Raji (cell line): Measurements from ENCODE around the gene C1orf198.

Experiments used
- POLR2A ChIP-seq: IDR thresholded peaks from 2 replicates; pipeline ENCODE4 v1.6.1; 2011; ENCODE audit warnings: low read depth, low read length, control low read depth; ENCODE audit not compliant: insufficient read depth

Gene C1orf198

DNA sequence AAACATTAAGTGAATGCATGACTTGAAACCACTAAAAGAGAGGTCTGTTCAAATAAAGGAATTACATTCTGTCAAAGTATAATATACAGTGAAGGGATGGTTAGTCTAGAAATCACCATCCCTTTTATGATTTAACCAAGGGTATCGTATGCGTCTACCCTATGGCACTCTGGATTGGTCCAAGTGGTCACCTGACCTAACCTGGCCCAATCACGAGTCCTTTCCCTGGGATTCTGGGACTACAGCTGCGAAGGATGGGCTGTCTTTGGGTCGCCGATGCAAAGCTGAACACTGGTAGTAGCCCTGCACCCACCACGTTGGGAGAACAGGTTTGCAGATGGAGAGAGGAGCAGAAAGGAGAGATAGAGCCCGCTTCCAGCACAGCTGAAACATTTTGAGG, 30.4 kb upstream of the C1orf198 start:
- TF ChIP-seq POLR2A, result no peak

DNA sequence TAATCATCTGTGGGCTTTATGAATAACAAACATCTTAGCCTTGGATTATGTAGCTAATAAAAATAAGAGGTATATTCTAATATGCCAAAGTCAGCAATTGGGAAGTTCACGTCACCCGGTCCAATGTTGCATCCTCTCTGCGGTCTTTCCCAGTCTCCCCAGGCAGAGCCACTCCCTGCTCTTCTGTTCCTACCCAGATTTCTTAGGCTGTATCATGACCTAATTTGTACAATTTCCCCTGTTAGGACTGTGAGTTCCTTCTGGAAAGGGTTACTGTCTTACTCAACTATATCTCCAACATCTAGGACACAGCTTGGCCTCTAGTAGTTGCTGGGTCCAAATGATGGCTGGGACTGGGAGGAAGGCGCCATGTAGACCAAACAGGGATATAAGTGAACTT, 29.8 kb upstream of the C1orf198 start:
- TF ChIP-seq POLR2A, result no peak

GRCh38 chr1:230896779-230897178, 28.5 kb upstream of the C1orf198 start:
- TF ChIP-seq POLR2A, result no peak

DNA sequence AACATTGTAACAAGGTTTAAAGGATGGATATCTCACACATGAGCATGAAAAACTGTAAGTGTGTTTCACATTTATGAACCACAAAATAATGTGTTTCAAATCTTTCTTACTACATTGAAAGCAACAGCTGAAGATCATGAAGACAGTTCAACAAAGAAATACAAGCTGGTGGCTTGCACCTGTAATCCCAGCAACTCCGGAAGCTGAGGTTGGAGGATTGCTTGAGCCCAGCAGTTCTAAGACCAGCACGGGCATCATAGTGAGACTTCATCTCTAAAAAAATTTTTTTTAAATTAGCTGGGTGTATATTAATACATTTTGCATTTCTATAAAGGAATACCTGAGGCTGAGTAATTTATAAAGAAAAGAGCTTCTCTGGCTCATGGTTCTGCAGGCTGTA, 27.1 kb upstream of the C1orf198 start:
- TF ChIP-seq POLR2A, result no peak

DNA sequence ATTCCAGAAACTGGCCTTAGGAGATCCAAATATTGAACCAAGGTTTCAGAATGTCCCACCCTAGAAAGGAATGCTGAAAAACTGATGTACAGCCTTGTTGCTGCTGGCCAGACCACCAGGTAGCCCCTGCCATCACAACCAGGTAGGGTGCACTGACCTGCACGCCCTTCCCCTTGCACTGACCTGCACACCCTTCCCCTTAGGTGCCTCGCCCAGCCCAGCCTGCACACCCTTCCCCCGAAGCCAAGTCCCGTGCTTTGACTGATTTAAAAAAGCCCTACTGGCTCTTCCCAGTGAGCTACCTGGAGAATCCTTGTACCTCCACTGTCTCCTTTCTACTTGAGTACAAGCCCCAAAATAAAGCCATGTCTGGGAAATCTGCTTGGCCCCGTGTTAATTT, 26.3 kb upstream of the C1orf198 start:
- TF ChIP-seq POLR2A, result no peak

DNA sequence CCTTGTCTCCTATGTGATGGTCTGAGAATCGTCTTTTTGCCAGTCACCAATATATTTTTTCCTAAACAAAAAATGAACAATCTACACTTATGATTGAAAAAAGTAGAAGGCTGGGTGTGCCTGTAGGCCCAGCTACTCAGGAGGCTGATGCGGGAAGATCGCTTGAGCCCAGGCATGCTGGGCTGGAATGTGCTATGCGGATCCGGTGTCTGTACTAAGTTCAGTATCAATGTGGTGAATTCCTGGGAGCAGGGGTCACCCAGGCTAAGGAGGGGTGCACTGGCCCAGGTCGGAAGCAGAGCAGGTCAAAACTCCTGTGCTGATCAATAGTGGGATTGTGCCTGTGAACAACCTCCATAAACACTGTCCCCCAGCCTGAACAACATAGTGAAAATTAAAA, 25.7 kb upstream of the C1orf198 start:
- TF ChIP-seq POLR2A, result no peak

DNA sequence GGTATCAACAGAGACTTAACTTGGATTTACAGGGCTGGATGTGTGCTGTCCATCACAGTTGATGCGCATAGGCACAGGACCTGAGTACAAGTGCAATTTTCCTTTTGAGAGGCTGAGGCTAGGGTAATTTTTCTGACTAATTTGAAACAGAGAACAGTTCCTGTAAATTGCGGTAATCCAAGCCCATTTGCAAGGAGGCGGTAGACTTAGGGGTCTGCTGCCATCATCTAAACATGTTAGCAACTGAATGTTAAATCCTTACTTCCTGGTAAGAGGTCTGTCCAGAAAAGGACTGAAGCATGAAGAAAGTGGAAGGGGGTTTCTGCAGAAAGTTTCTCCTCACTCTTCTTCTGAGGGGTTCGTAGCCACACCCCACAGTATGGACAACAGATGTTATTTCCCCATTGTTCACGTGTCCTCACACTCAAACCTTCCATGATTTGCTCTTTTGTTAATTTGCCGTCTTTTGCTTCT, 23.7 kb upstream of the C1orf198 start:
- TF ChIP-seq POLR2A, result no peak

- no peak for TF ChIP-seq POLR2A
These were observed 23.1 kb upstream of the C1orf198 start for GRCh38 chr1:230891413-230891812.

- no peak for TF ChIP-seq POLR2A
These were observed 16.3 kb upstream of the C1orf198 start for GRCh38 chr1:230884646-230885045.

GRCh38 chr1:230883967-230884366, 15.6 kb upstream of the C1orf198 start:
- no peak for TF ChIP-seq POLR2A

GRCh38 chr1:230879778-230880177, 11.5 kb upstream of the C1orf198 start:
- TF ChIP-seq POLR2A, result no peak

DNA sequence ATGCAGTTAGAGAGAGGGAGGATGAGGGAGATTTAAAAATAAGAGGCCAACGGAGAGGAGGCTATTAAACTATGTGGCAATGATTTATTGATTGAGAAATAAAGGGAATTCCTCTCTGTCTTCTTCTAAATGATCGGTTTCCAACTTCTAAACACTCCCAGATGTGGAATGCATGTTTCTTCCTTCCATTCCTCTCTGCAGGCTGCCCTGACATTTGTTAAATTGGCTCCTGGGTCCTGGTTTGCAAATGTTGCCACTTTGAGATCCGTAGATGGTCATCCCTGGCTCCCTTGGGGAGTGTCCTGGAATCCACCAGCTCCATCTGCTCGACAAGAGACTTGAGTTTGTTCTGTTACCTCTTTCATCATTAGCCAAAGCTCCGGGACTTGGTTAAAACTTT, 10.3 kb upstream of the C1orf198 start:
- TF ChIP-seq POLR2A, result no peak

DNA sequence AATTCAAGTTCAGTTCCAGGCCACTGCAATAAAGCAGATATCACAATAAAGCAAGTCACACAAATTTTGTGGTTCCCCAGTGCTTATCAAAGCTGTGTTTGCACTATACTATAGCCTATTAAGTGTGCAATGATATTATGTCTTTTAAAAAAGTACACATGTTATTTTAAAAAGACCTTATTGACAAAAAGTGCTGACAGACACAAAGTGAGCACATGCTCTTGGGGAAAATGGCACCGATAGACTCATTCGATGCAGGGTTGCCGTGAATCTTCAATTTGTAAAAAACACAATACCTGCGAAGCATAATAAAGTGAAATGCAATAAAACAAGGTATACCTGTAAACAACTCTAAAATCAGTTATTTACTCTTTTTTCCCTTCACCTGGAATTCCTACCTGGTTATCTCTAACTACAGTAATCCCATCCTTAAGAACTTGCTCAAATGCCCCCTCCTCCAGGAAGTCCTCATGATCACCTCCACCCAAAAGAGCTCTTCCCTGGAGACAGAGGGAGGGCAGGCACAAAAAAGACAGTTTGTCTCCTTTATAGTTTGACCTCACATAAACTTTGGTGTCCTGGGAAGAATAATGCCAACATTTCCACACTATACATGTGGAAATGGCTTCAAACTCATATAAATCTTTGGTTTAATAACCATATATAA, 9.7 kb upstream of the C1orf198 start:
- TF ChIP-seq POLR2A, result no peak

DNA sequence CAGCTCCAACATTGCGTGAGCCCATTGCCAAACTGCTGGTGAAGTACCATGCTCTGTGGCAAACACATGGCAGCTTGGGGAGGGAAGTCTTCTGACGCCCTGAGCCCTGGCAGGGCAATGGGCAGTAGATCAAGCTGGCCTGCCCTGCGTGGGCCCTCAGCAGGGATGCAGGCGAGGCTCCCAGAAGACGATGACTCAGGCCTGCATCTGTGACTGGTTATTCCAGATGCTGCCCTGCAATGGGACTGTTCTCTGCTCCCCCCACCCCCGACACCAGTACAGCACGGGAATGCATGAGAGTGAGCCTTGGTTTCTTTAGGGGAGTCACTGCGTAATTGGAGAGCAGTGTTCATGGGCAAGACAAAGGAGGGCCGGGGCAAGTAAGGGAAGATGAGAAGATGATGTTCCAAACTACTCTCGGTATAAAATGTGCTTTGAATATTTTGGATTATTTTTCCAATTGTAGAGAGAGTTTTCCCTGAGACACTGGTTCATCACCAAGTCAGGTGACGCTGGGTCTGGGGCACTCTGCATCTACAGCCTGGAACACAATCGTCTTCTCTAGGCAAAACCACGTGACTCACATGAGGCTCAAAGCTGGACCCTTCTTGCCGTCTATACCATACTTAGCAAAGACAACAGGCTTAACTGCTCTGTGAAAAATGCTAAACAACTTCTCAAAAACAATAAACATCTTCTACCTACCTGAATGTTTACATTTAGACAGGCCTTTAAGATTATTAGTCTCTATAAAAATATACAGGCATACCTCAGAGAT, 9.0 kb upstream of the C1orf198 start:
- no peak for TF ChIP-seq POLR2A

DNA sequence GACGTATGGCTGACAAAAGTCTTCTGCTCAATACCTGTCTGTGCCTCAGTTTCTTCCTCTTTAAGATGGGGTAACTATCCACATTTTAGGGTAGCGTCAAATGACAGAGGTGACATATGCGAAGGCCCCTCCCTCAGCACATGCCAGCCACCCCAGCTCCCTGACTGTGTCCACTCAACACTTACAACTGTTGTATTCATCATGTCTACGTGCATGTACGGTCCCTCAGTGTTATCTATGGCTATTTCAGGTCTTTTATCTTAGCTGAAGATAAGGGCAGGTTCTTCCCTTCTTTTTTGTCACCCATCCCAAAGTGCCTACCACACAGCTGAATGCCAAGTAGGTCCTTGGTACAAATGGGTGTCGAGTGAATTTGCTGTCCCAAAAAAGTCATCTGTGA, 8.3 kb upstream of the C1orf198 start:
- TF ChIP-seq POLR2A, result no peak

- TF ChIP-seq POLR2A, result no peak
These were observed 7.0 kb upstream of the C1orf198 start for GRCh38 chr1:230875370-230875769.
